ENCODE data around the gene NTSR2. TPM values are rescaled to one million over a fixed set of nuclear protein-coding genes. Genes with fewer than 3 reads are reported as not detected.

Gene NTSR2
- total RNA-seq, 1 donor from 2014 or later, result not detected

GRCh38 chr2:11656252-11656651 lies 13.7 kb downstream of the NTSR2 start:
- H3K27ac Mint-ChIP-seq, result no peak overlapping the region
- DNase-seq (ENCODE audit: low spot score), result no peak
- intact Hi-C loops (cut with micrococcal nuclease), result no loop called here
- H3K36me3 Mint-ChIP-seq (ENCODE audit: low read depth), result no peaks in the 10 kb centered on the region
- H3K9me3 Mint-ChIP-seq, result no peaks in the 10 kb centered on the region
- H3K4me1 Mint-ChIP-seq (ENCODE audit: low read depth), result no peaks in the 10 kb centered on the region
- H3K4me3 Mint-ChIP-seq, result no peak overlapping the region
- peaks cover 3% of the 10 kb centered on the region for H3K27me3 Mint-ChIP-seq (ENCODE audit: insufficient read depth)

GRCh38 chr2:11655495-11655894 lies 14.5 kb downstream of the NTSR2 start:
- H3K9me3 Mint-ChIP-seq, result no peaks in the 10 kb centered on the region
- H3K27me3 Mint-ChIP-seq (ENCODE audit: insufficient read depth), result peaks cover 3% of the 10 kb centered on the region
- no peaks in the 10 kb centered on the region for H3K36me3 Mint-ChIP-seq (ENCODE audit: low read depth)
- intact Hi-C loops (cut with micrococcal nuclease), result no loop called here
- no peaks in the 10 kb centered on the region for H3K4me1 Mint-ChIP-seq (ENCODE audit: low read depth)
- no peak for DNase-seq (ENCODE audit: low spot score)
- H3K4me3 Mint-ChIP-seq, result no peak overlapping the region
- no peak overlapping the region for H3K27ac Mint-ChIP-seq

- no peak for DNase-seq (ENCODE audit: low spot score)
- Mint-ChIP-seq H3K4me3 (no peak overlapping the region), H3K27me3 (ENCODE audit: insufficient read depth) (peaks cover 5% of the 10 kb centered on the region), H3K36me3 (ENCODE audit: low read depth) (no peaks in the 10 kb centered on the region), H3K9me3 (no peaks in the 10 kb centered on the region), H3K27ac (no peak overlapping the region), H3K4me1 (ENCODE audit: low read depth) (no peaks in the 10 kb centered on the region)
- intact Hi-C loops (cut with micrococcal nuclease), result no loop called here
Measured at GRCh38 chr2:11652553-11652952, 17.4 kb downstream of the NTSR2 start.

GRCh38 chr2:11651856-11652548 lies 18.0 kb downstream of the NTSR2 start:
- H3K4me3 Mint-ChIP-seq, result no peak overlapping the region
- H3K36me3 Mint-ChIP-seq (ENCODE audit: low read depth), result no peaks in the 10 kb centered on the region
- DNase-seq (ENCODE audit: low spot score), result no peak
- H3K27me3 Mint-ChIP-seq (ENCODE audit: insufficient read depth), result peaks cover 7% of the 10 kb centered on the region
- H3K4me1 Mint-ChIP-seq (ENCODE audit: low read depth), result no peaks in the 10 kb centered on the region
- intact Hi-C loops (cut with micrococcal nuclease), result no loop called here
- H3K27ac Mint-ChIP-seq, result no peak overlapping the region
- H3K9me3 Mint-ChIP-seq, result no peaks in the 10 kb centered on the region

GRCh38 chr2:11649093-11649492 lies 20.9 kb downstream of the NTSR2 start:
- peaks cover 15% of the 10 kb centered on the region for H3K27me3 Mint-ChIP-seq (ENCODE audit: insufficient read depth)
- no peaks in the 10 kb centered on the region for H3K9me3 Mint-ChIP-seq
- H3K4me1 Mint-ChIP-seq (ENCODE audit: low read depth), result no peaks in the 10 kb centered on the region
- H3K36me3 Mint-ChIP-seq (ENCODE audit: low read depth), result no peaks in the 10 kb centered on the region
- DNase-seq (ENCODE audit: low spot score), result no peak
- H3K27ac Mint-ChIP-seq, result no peak overlapping the region
- intact Hi-C loops (cut with micrococcal nuclease), result no loop called here
- no peak overlapping the region for H3K4me3 Mint-ChIP-seq

- intact Hi-C loops (cut with micrococcal nuclease), result no loop called here
- no peak overlapping the region for H3K27ac Mint-ChIP-seq
- peaks cover 14% of the 10 kb centered on the region for H3K27me3 Mint-ChIP-seq (ENCODE audit: insufficient read depth)
- H3K4me1 Mint-ChIP-seq (ENCODE audit: low read depth), result no peaks in the 10 kb centered on the region
- no peaks in the 10 kb centered on the region for H3K9me3 Mint-ChIP-seq
- no peak overlapping the region for H3K4me3 Mint-ChIP-seq
- no peaks in the 10 kb centered on the region for H3K36me3 Mint-ChIP-seq (ENCODE audit: low read depth)
- no peak for DNase-seq (ENCODE audit: low spot score)
Measured at GRCh38 chr2:11647834-11648600, 22.0 kb downstream of the NTSR2 start.

- Mint-ChIP-seq H3K4me1 (ENCODE audit: low read depth) (no peaks in the 10 kb centered on the region), H3K27me3 (ENCODE audit: insufficient read depth) (peaks cover 14% of the 10 kb centered on the region), H3K27ac (no peak overlapping the region), H3K9me3 (no peaks in the 10 kb centered on the region), H3K36me3 (ENCODE audit: low read depth) (no peaks in the 10 kb centered on the region), H3K4me3 (no peak overlapping the region)
- intact Hi-C loops (cut with micrococcal nuclease), result no loop called here
- no peak for DNase-seq (ENCODE audit: low spot score)
Measured at GRCh38 chr2:11646530-11646929, 23.5 kb downstream of the NTSR2 start.

- intact Hi-C loops (cut with micrococcal nuclease), result no loop called here
- Mint-ChIP-seq H3K9me3 (no peaks in the 10 kb centered on the region), H3K4me3 (no peak overlapping the region), H3K36me3 (ENCODE audit: low read depth) (no peaks in the 10 kb centered on the region), H3K4me1 (ENCODE audit: low read depth) (no peaks in the 10 kb centered on the region), H3K27me3 (ENCODE audit: insufficient read depth) (peaks cover 12% of the 10 kb centered on the region), H3K27ac (no peak overlapping the region)
- DNase-seq (ENCODE audit: low spot score), result no peak
Measured at GRCh38 chr2:11644293-11644692, 25.7 kb downstream of the NTSR2 start.

GRCh38 chr2:11642972-11643371 lies 27.0 kb downstream of the NTSR2 start:
- peaks cover 12% of the 10 kb centered on the region for H3K27me3 Mint-ChIP-seq (ENCODE audit: insufficient read depth)
- no peak for DNase-seq (ENCODE audit: low spot score)
- no peaks in the 10 kb centered on the region for H3K36me3 Mint-ChIP-seq (ENCODE audit: low read depth)
- H3K4me3 Mint-ChIP-seq, result no peak overlapping the region
- no peaks in the 10 kb centered on the region for H3K9me3 Mint-ChIP-seq
- no peaks in the 10 kb centered on the region for H3K4me1 Mint-ChIP-seq (ENCODE audit: low read depth)
- no peak overlapping the region for H3K27ac Mint-ChIP-seq
- intact Hi-C loops (cut with micrococcal nuclease), result no loop called here

- no peak for DNase-seq (ENCODE audit: low spot score)
- Mint-ChIP-seq H3K4me1 (ENCODE audit: low read depth) (no peaks in the 10 kb centered on the region), H3K4me3 (no peak overlapping the region), H3K27ac (no peak overlapping the region), H3K36me3 (ENCODE audit: low read depth) (no peaks in the 10 kb centered on the region), H3K9me3 (no peaks in the 10 kb centered on the region), H3K27me3 (ENCODE audit: insufficient read depth) (peaks cover 5% of the 10 kb centered on the region)
- intact Hi-C loops (cut with micrococcal nuclease), result no loop called here
Measured at GRCh38 chr2:11640132-11640531, 29.9 kb downstream of the NTSR2 start.

- no peaks in the 10 kb centered on the region for H3K36me3 Mint-ChIP-seq (ENCODE audit: low read depth)
- no peak for DNase-seq (ENCODE audit: low spot score)
- no peak overlapping the region for H3K4me3 Mint-ChIP-seq
- H3K9me3 Mint-ChIP-seq, result no peaks in the 10 kb centered on the region
- no peaks in the 10 kb centered on the region for H3K4me1 Mint-ChIP-seq (ENCODE audit: low read depth)
- no peak overlapping the region for H3K27ac Mint-ChIP-seq
- H3K27me3 Mint-ChIP-seq (ENCODE audit: insufficient read depth), result peaks cover 2% of the 10 kb centered on the region
- intact Hi-C loops (cut with micrococcal nuclease), result no loop called here
Measured at GRCh38 chr2:11639503-11639902, 30.5 kb downstream of the NTSR2 start.

- H3K4me1 Mint-ChIP-seq (ENCODE audit: low read depth), result no peaks in the 10 kb centered on the region
- H3K9me3 Mint-ChIP-seq, result no peaks in the 10 kb centered on the region
- H3K4me3 Mint-ChIP-seq, result no peak overlapping the region
- peaks cover 1% of the 10 kb centered on the region for H3K27me3 Mint-ChIP-seq (ENCODE audit: insufficient read depth)
- H3K27ac Mint-ChIP-seq, result no peak overlapping the region
- H3K36me3 Mint-ChIP-seq (ENCODE audit: low read depth), result no peaks in the 10 kb centered on the region
- no peak for DNase-seq (ENCODE audit: low spot score)
- intact Hi-C loops (cut with micrococcal nuclease), result no loop called here
Measured at GRCh38 chr2:11637546-11637945, 32.4 kb downstream of the NTSR2 start.

GRCh38 chr2:11636593-11637295 lies 33.3 kb downstream of the NTSR2 start:
- intact Hi-C loops (cut with micrococcal nuclease), result no loop called here
- H3K4me1 Mint-ChIP-seq (ENCODE audit: low read depth), result no peaks in the 10 kb centered on the region

More at GRCh38 chr2:11636593-11637295, 33.3 kb downstream of the NTSR2 start:
- DNase-seq (ENCODE audit: low spot score), result no peak
- H3K27ac Mint-ChIP-seq, result no peak overlapping the region
- no peaks in the 10 kb centered on the region for H3K36me3 Mint-ChIP-seq (ENCODE audit: low read depth)
- H3K4me3 Mint-ChIP-seq, result no peak overlapping the region
- H3K9me3 Mint-ChIP-seq, result no peaks in the 10 kb centered on the region
- H3K27me3 Mint-ChIP-seq (ENCODE audit: insufficient read depth), result peaks cover 1% of the 10 kb centered on the region

Measured in activated T-helper 1 cell treated with anti-CD3 and anti-CD28 coated beads, Interleukin-12 subunit alpha, Interleukin-12 subunit beta, Interleukin-2, Interleukin-4 antibody, amounts not matched to agents 30 ng/mL and 10 ng/mL and 1 ng/mL, durations not matched to agents 14 hours and 24 hours and 36 hours (primary cell).